DLD1 (cell line): Measurements from ENCODE around the gene FNBP1.

ENCODE experiments used
- in situ Hi-C: cut with HindIII; loops from 2 replicates; pipeline ENCODE4 v1.10.0; 2017; ENCODE audit warnings: low sequenced_read_pairs

Gene FNBP1

GRCh38 chr9:129929496-129930125 lies 113.4 kb downstream of the FNBP1 start:
- in situ Hi-C loops: no loop called here

GRCh38 chr9:129923589-129923988 lies 119.4 kb downstream of the FNBP1 start:
- in situ Hi-C loops: no loop called here

GRCh38 chr9:129921905-129922304 lies 121.1 kb downstream of the FNBP1 start:
- in situ Hi-C loops: no loop called here

- in situ Hi-C loops: no loop called here
These were observed 123.1 kb downstream of the FNBP1 start for GRCh38 chr9:129919841-129920240.

- in situ Hi-C loops: no loop called here
These were observed 123.7 kb downstream of the FNBP1 start for GRCh38 chr9:129919277-129919676.

- in situ Hi-C loops: no loop called here
These were observed 124.6 kb downstream of the FNBP1 start for GRCh38 chr9:129918296-129918950.

- in situ Hi-C loops: no loop called here
These were observed 126.3 kb downstream of the FNBP1 start for GRCh38 chr9:129916707-129917106.

GRCh38 chr9:129914051-129914450 lies 128.9 kb downstream of the FNBP1 start:
- in situ Hi-C loops: no loop called here

- in situ Hi-C loops: no loop called here
These were observed 132.1 kb downstream of the FNBP1 start for GRCh38 chr9:129910628-129911567.

GRCh38 chr9:129909851-129910250 lies 133.1 kb downstream of the FNBP1 start:
- in situ Hi-C loops: no loop called here

GRCh38 chr9:129908906-129909305 lies 134.1 kb downstream of the FNBP1 start:
- in situ Hi-C loops: no loop called here

GRCh38 chr9:129907201-129907600 lies 135.8 kb downstream of the FNBP1 start:
- in situ Hi-C loops: no loop called here

GRCh38 chr9:129906298-129906697 lies 136.7 kb downstream of the FNBP1 start:
- in situ Hi-C loops: no loop called here

GRCh38 chr9:129904734-129905133 lies 138.3 kb downstream of the FNBP1 start:
- in situ Hi-C loops: no loop called here

GRCh38 chr9:129902740-129903134 lies 140.3 kb downstream of the FNBP1 start:
- in situ Hi-C loops: no loop called here

GRCh38 chr9:129901993-129902739 lies 140.8 kb downstream of the FNBP1 start:
- in situ Hi-C loops: no loop called here

GRCh38 chr9:129900263-129901027 lies 142.5 kb downstream of the FNBP1 start:
- in situ Hi-C loops: no loop called here

GRCh38 chr9:129899620-129900019 lies 143.4 kb downstream of the FNBP1 start:
- in situ Hi-C loops: no loop called here

- in situ Hi-C loops: no loop called here
These were observed 144.8 kb downstream of the FNBP1 start for GRCh38 chr9:129898185-129898584.

GRCh38 chr9:129897263-129897662 lies 145.7 kb downstream of the FNBP1 start:
- in situ Hi-C loops: no loop called here
